ENCODE results near the gene ZNF148. TPM values are rescaled to one million over a fixed set of nuclear protein-coding genes. Genes with fewer than 3 reads are reported as not detected.

Gene ZNF148
- total RNA-seq, 1 experiment from 2014 or later: 22.1 TPM

- DNase-seq (ENCODE audit: low spot score): no peak
These were observed 154.2 kb downstream of the ZNF148 start for GRCh38 chr3:125220727-125221429.

GRCh38 chr3:125220183-125220582, 154.9 kb downstream of the ZNF148 start:
- no peak for DNase-seq (ENCODE audit: low spot score)

- DNase-seq (ENCODE audit: low spot score): no peak
These were observed 155.8 kb downstream of the ZNF148 start for GRCh38 chr3:125219261-125219701.

- no peak for DNase-seq (ENCODE audit: low spot score)
These were observed 160.4 kb downstream of the ZNF148 start for GRCh38 chr3:125214738-125215137.

- no peak for DNase-seq (ENCODE audit: low spot score)
These were observed 161.1 kb downstream of the ZNF148 start for GRCh38 chr3:125213946-125214542.

- no peak for DNase-seq (ENCODE audit: low spot score)
These were observed 161.8 kb downstream of the ZNF148 start for GRCh38 chr3:125213364-125213755.

- DNase-seq (ENCODE audit: low spot score): no peak
These were observed 162.4 kb downstream of the ZNF148 start, which contains the start of gene SLC12A8 for GRCh38 chr3:125212509-125213363. TSS of gene SLC12A8 (minus strand) at chr3:125212748. CDS start at chr3:125211349, 1,399 bp downstream.

- no peak for DNase-seq (ENCODE audit: low spot score)
These were observed 163.0 kb downstream of the ZNF148 start for GRCh38 chr3:125212091-125212508.

GRCh38 chr3:125211523-125212090, 163.5 kb downstream of the ZNF148 start:
- no peak for DNase-seq (ENCODE audit: low spot score)

GRCh38 chr3:125207949-125208568, 167.1 kb downstream of the ZNF148 start:
- no peak for DNase-seq (ENCODE audit: low spot score)

GRCh38 chr3:125207507-125207906, 167.6 kb downstream of the ZNF148 start:
- DNase-seq (ENCODE audit: low spot score): no peak

GRCh38 chr3:125206934-125207333, 168.2 kb downstream of the ZNF148 start:
- no peak for DNase-seq (ENCODE audit: low spot score)

GRCh38 chr3:125203731-125204130, 171.4 kb downstream of the ZNF148 start:
- no peak for DNase-seq (ENCODE audit: low spot score)

GRCh38 chr3:125202197-125202596, 172.9 kb downstream of the ZNF148 start:
- peak; percentile 53 for DNase-seq (ENCODE audit: low spot score)

- DNase-seq (ENCODE audit: low spot score): no peak
These were observed 174.4 kb downstream of the ZNF148 start for GRCh38 chr3:125200731-125201139.

- DNase-seq (ENCODE audit: low spot score): peak; percentile 74
These were observed 180.1 kb downstream of the ZNF148 start for GRCh38 chr3:125194849-125195601.

GRCh38 chr3:125194061-125194848, 180.9 kb downstream of the ZNF148 start:
- no peak for DNase-seq (ENCODE audit: low spot score)

GRCh38 chr3:125192190-125193035, 182.7 kb downstream of the ZNF148 start:
- no peak for DNase-seq (ENCODE audit: low spot score)

GRCh38 chr3:125191730-125192129, 183.4 kb downstream of the ZNF148 start:
- no peak for DNase-seq (ENCODE audit: low spot score)
